GM12872 (cell line): Measurements from ENCODE around the gene BRPF1.

Source experiments
- TF ChIP-seq, protein P1 (sequence below): IDR thresholded peaks from 3 replicates; pipeline ENCODE4 v1.5.1; 2011; ENCODE audit warnings: low read depth, mild to moderate bottlenecking, low read length, moderate library complexity; ENCODE audit not compliant: insufficient read depth

BRPF1 gene

DNA sequence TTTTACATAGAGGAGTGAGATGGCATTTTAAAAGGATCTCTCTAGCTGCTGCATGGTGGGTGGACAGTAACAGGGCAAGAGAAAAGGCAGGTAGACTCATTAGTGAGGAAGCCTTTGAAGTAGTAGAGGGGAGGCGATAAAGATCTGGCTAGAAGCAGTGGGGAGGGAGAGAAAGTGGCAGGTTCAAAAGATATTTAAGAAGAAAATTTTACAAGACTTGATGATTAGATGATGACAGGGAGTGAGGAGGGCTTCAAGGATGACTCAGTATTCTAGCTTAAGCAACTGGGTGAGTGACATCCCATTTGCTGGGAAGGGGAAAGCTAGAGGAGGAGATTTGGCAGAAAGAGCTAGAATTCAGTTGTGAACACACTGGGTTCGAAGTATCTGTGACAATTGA is 3.8 kb upstream of the BRPF1 start:
- TF ChIP-seq, protein P1, sequence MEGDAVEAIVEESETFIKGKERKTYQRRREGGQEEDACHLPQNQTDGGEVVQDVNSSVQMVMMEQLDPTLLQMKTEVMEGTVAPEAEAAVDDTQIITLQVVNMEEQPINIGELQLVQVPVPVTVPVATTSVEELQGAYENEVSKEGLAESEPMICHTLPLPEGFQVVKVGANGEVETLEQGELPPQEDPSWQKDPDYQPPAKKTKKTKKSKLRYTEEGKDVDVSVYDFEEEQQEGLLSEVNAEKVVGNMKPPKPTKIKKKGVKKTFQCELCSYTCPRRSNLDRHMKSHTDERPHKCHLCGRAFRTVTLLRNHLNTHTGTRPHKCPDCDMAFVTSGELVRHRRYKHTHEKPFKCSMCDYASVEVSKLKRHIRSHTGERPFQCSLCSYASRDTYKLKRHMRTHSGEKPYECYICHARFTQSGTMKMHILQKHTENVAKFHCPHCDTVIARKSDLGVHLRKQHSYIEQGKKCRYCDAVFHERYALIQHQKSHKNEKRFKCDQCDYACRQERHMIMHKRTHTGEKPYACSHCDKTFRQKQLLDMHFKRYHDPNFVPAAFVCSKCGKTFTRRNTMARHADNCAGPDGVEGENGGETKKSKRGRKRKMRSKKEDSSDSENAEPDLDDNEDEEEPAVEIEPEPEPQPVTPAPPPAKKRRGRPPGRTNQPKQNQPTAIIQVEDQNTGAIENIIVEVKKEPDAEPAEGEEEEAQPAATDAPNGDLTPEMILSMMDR, result no peak

DNA sequence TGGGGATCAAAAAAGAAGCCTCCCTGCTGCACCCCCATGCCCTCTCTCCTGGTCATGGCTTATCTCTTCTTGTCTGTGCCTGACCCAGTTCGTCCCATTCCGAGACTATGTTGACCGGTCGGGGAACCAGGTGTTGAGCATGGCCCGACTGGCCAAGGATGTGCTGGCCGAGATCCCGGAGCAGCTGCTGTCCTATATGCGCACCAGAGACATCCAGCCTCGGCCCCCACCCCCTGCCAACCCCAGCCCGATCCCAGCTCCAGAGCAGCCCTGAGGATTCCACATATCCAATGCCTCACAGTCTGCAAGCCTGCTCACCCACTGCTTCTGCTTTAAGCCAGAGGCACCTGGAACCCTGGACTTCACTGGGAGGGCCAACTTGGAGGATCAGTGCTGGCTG is 2.1 kb upstream of the BRPF1 start:
- TF ChIP-seq, protein P1, result no peak

DNA sequence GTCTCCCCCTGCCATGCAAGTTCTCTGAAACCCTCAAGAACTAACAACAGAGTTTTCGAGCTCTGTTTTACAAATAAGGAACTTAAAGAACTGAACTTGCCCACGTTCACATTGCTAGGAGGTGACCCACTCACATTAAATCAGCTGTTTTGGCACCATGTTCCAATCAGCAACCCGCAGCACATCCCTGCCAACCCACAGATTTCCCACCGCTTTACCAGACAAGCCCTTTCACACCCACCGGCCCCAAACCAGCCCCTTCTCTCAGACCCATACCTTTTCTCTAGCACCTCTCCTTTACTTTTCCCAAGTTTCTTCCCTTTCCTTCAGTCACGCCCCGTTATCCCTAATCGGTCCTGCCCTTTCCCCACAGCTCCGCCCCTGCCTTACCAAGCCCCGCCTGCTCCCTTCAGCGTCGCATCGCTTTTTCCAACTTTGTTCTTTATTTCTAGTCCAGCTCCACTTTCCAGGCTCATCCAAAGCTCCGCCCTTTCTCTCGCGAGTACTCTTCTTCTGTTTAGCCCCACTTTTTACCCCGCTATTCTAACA is 804 bp upstream of the BRPF1 start:
- TF ChIP-seq, protein P1, result no peak

DNA sequence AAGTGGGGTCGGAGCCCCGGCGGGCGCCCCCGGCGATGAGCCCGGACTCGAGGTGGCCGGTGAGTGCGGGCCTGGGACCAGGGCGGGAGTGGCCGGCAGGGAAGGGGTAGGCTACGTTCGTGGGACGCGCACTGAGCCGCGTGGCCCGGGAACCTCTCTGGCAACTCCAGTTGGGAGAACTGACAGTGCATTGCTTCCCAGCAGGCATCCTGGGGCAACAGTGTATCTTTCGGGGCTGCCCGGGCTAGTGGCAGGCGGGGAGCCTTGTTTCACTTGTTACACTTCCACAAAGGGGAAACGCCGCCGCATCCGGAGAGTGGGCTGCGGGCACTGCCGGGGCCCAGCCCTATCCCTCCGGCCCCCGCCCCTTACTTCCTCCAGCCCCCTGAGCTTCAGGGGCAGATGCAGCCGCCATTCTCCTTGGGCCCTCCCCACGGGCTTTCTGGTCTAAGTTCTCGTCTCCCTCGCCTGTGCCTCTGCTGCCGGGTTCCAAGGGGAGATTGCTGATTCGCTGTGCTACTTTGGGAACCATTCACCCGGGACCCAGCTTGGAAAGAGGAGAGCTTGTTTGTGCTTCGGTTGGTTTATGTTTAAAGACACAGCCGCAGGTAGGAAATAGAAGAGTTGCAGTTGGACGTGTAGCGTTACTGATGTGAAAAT is 675 bp downstream of the BRPF1 start:
- TF ChIP-seq, protein P1, result no peak

DNA sequence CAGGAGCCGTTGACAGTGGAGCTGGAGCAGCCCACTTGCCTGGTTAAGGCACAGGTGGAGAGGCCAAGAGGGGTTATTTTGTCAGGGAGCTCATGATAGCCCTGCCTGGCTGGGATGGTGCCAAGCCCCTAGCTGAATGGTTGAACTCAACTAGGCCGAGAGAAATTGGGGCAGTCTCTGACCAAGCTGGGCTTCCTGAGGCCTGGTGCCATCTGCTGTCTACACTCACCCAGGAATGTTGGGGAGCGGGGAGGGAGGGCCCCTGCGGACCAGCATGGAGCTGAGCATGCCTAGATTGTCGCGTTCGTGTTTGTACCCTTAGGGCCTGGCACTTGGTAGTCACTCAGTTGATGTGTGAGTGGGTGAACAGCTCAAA is 1.2 kb downstream of the BRPF1 start:
- TF ChIP-seq, protein P1, result no peak

DNA sequence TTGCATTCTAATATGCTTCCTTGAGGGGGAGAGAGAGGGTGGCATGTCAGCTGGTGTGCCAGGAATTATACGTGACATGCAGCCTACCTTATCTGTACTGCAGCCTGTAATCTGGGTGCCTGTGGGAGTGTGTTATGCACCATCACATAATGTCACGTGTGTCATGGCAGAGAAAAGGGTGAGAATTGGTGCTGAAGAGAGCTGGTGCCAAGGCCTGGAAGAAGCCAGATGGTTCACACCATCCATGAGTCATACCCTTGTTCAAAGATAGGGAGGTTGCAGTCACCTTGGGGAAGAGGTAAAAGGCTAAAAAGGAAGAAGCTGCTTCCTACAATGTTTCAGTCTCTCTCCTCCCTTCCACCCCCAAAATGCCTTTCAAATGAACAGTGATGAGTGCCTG is 5.3 kb downstream of the BRPF1 start:
- TF ChIP-seq, protein P1, result no peak

DNA sequence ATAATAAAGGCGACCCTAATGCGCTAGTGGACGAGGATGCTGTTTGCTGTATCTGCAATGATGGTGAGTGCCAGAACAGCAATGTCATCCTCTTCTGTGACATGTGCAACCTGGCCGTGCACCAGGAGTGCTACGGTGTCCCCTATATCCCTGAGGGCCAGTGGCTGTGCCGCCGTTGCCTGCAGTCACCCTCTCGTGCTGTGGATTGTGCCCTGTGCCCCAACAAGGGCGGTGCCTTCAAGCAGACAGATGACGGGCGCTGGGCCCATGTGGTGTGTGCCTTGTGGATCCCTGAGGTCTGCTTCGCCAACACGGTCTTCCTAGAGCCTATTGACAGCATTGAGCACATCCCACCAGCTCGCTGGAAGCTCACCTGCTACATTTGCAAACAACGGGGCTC is 7.6 kb downstream of the BRPF1 start:
- TF ChIP-seq, protein P1, result no peak
